Nephron progenitor cell (in vitro differentiated cells): Measurements from ENCODE around the gene PLA2G4F.

Source experiments
- DNase-seq: peaks from one replicate; pipeline ENCODE4 v3.0.0; 2021
- H3K27ac Mint-ChIP-seq: 2 replicates; pipeline ENCODE4 v1.8.0; 2021; ENCODE audit warnings: mild to moderate bottlenecking, moderate library complexity, mixed read lengths
- H3K27me3 Mint-ChIP-seq: 2 replicates; pipeline ENCODE4 v1.8.0; 2021; ENCODE audit warnings: mild to moderate bottlenecking, low read depth, mixed read lengths; ENCODE audit not compliant: poor library complexity
- H3K36me3 Mint-ChIP-seq: 2 replicates; pipeline ENCODE4 v1.8.0; 2021; ENCODE audit warnings: low read depth, mixed read lengths
- H3K4me1 Mint-ChIP-seq: 2 replicates; pipeline ENCODE4 v1.8.0; 2021; ENCODE audit warnings: mixed read lengths
- H3K4me3 Mint-ChIP-seq: 2 replicates; pipeline ENCODE4 v1.8.0; 2021; ENCODE audit warnings: mild to moderate bottlenecking, moderate library complexity, mixed read lengths
- H3K9me3 Mint-ChIP-seq: 2 replicates; pipeline ENCODE4 v1.8.0; 2021; ENCODE audit warnings: mild to moderate bottlenecking, moderate library complexity, mixed read lengths
- CTCF ChIP-seq: fragments of 200-600 bp; sonication (generic); IDR thresholded peaks from 2 replicates; pipeline ENCODE4 v1.5.0; 2021; ENCODE audit warnings: antibody characterized with exemption

The PLA2G4F gene

GRCh38 chr15:42134617-42135245 lies 21.7 kb downstream of the PLA2G4F start:
- Mint-ChIP-seq H3K9me3 (peaks cover 11% of the 10 kb centered on the region), H3K27me3 (peaks cover 22% of the 10 kb centered on the region), H3K4me1 (peaks cover 33% of the 10 kb centered on the region), H3K27ac (no peak overlapping the region), H3K4me3 (no peak overlapping the region), H3K36me3 (no peaks in the 10 kb centered on the region)
- DNase-seq, result no peak
- TF ChIP-seq CTCF, result no peak

GRCh38 chr15:42133886-42134502 lies 22.4 kb downstream of the PLA2G4F start:
- peaks cover 22% of the 10 kb centered on the region for H3K27me3 Mint-ChIP-seq
- peaks cover 3% of the 10 kb centered on the region for H3K9me3 Mint-ChIP-seq
- DNase-seq, result peak; percentile 53

GRCh38 chr15:42133356-42133755 lies 23.1 kb downstream of the PLA2G4F start:
- no peaks in the 10 kb centered on the region for H3K9me3 Mint-ChIP-seq
- H3K4me3 Mint-ChIP-seq, result no peak overlapping the region
- peaks cover 37% of the 10 kb centered on the region for H3K4me1 Mint-ChIP-seq
- H3K27ac Mint-ChIP-seq, result no peak overlapping the region
- TF ChIP-seq CTCF, result no peak
- no peak for DNase-seq
- H3K27me3 Mint-ChIP-seq, result peaks cover 19% of the 10 kb centered on the region
- H3K36me3 Mint-ChIP-seq, result no peaks in the 10 kb centered on the region

More at GRCh38 chr15:42133886-42134502, 22.4 kb downstream of the PLA2G4F start:
- no peak overlapping the region for H3K27ac Mint-ChIP-seq
- TF ChIP-seq CTCF, result peak; percentile 41
- H3K36me3 Mint-ChIP-seq, result no peaks in the 10 kb centered on the region
- H3K4me1 Mint-ChIP-seq, result peaks cover 37% of the 10 kb centered on the region
- no peak overlapping the region for H3K4me3 Mint-ChIP-seq

- H3K27ac Mint-ChIP-seq, result no peak overlapping the region
Observed at GRCh38 chr15:42131826-42132806, 24.3 kb downstream of the PLA2G4F start.

GRCh38 chr15:42131006-42131405 lies 25.4 kb downstream of the PLA2G4F start:
- Mint-ChIP-seq H3K4me3 (no peak overlapping the region), H3K27ac (no peak overlapping the region), H3K36me3 (no peaks in the 10 kb centered on the region), H3K9me3 (no peaks in the 10 kb centered on the region), H3K27me3 (peaks cover 10% of the 10 kb centered on the region), H3K4me1 (peaks cover 37% of the 10 kb centered on the region)
- no peak for DNase-seq
- TF ChIP-seq CTCF, result no peak

More at GRCh38 chr15:42131826-42132806, 24.3 kb downstream of the PLA2G4F start:
- Mint-ChIP-seq H3K4me3 (no peak overlapping the region), H3K9me3 (no peaks in the 10 kb centered on the region), H3K27me3 (peaks cover 15% of the 10 kb centered on the region), H3K36me3 (no peaks in the 10 kb centered on the region), H3K4me1 (peaks cover 37% of the 10 kb centered on the region)
- no peak for TF ChIP-seq CTCF
- DNase-seq, result no peak
